ENCODE results near the gene PPP2CA. TPM values are rescaled to one million over a fixed set of nuclear protein-coding genes. Genes with fewer than 3 reads are reported as not detected.

Gene PPP2CA
- total and polyA plus RNA-seq, 2 of the 4 experiments (the other 2 are of a cell fraction), result 70.6 to 73.6 TPM

GRCh38 chr5:134177369-134178095 is 48.3 kb downstream of the PPP2CA start:
- intact Hi-C loops (cut with micrococcal nuclease) (loop anchor here (2.0 kb wide), 1 partner anchor 47 kb away; no protein-coding TSS in a partner anchor), dilution Hi-C loops (cut with HindIII; ENCODE audit: low sequenced_read_pairs, unreplicated experiment) (no loop called here), in situ Hi-C loops (cut with MboI; ENCODE audit: low sequenced_read_pairs) (no loop called here)
- no peak for ATAC-seq (ENCODE audit: low read depth)
- H3K4me1 ChIP-seq (ENCODE audit: control insufficient read depth, insufficient read depth, low read length), result no peaks in the 10 kb centered on the region; the same call in 1 of the 2 replicates
- H2BK5ac ChIP-seq (ENCODE audit: low read depth, low read length, poor library complexity, severe bottlenecking), result peak overlapping the region; percentile 90
- H2AFZ ChIP-seq (replicated peaks; ENCODE audit: low read length, poor library complexity), result peak overlapping the region; percentile 98
- peak overlapping the region; percentile 60 for H2BK120ac ChIP-seq (ENCODE audit: low read depth, low read length)
- peaks cover 12 to 27% of the 10 kb centered on the region in 2 experiments for H3K79me1 ChIP-seq (ENCODE audit: low read depth in 1 of 2, low read length in 2 of 2)
- H4K8ac ChIP-seq (ENCODE audit: low read depth in 2 of 2, low read length in 2 of 2), result peak overlapping the region; percentile 95 to 100
- peak overlapping the region; percentile 98 for H2AK9ac ChIP-seq (replicated peaks; ENCODE audit: low read depth, low read length, poor library complexity)
- H2AK5ac ChIP-seq (ENCODE audit: low read depth, low read length), result peak overlapping the region; percentile 97
- H3K23ac ChIP-seq (ENCODE audit: low read depth, low read length), result peak overlapping the region; percentile 99
- no peak for DNase-seq
- peak overlapping the region; percentile 97 for H3K9ac ChIP-seq (ENCODE audit: low read depth, low read length)
- WGBS, 2 experiments (ENCODE audit: extremely low coverage in 2 of 2, insufficient read length in 1 of 2), result no CpG with 5 or more reads among the region's 29 CpGs
- TF ChIP-seq MAZ (IDR thresholded peaks at IDR 0.05; ENCODE audit: borderline replicate concordance, low read depth, low read length) (peak; percentile 91; the same call in 1 of the 2 replicates), USF2 (IDR thresholded peaks at IDR 0.05; ENCODE audit: low read depth, low read length) (no peak), NFE2L2 (IDR thresholded peaks at IDR 0.05; ENCODE audit: low read depth, low read length) (no peak), MXI1 (IDR thresholded peaks at IDR 0.05; ENCODE audit: borderline replicate concordance, low read depth, low read length) (no peak; the same call in 1 of the 2 replicates), ELK1 (IDR thresholded peaks at IDR 0.05; ENCODE audit: borderline replicate concordance, low read depth, low read length) (no peak), RCOR1 (IDR thresholded peaks at IDR 0.05; ENCODE audit: insufficient replicate concordance, low read length) (no peak), FOS (IDR thresholded peaks at IDR 0.05; ENCODE audit: low read depth, low read length) (no peak), CEBPB (IDR thresholded peaks at IDR 0.05; ENCODE audit: low read depth, low read length) (no peak)
- peak overlapping the region; percentile 99 for H3K4me2 ChIP-seq (ENCODE audit: low read depth, low read length)
- peak overlapping the region; percentile 99 for H3K4ac ChIP-seq (ENCODE audit: low read depth, low read length)
- peak overlapping the region; percentile 99 for H4K5ac ChIP-seq (ENCODE audit: low read depth, low read length)
- H3K9me1 ChIP-seq (ENCODE audit: insufficient read depth, low read length), result peaks cover 6% of the 10 kb centered on the region; the same call in 1 of the 2 replicates
- peak overlapping the region; percentile 92 for H3K4me3 ChIP-seq (ENCODE audit: insufficient read depth, low read depth, low read length)
- BruUV-seq (replicated peaks), result no TSS peak
- POLR2A ChIA-PET (ENCODE audit: unreplicated experiment), result interaction anchor here (0.6 kb wide), 1 partner anchor 34 kb away, joined by 6 read pairs; no protein-coding TSS in a partner anchor
- H3K36me3 ChIP-seq (ENCODE audit: control insufficient read depth, insufficient read depth, low read length), result peaks cover 7% of the 10 kb centered on the region; the same call in 1 of the 2 replicates
- H2BK20ac ChIP-seq (ENCODE audit: low read depth, low read length), result 0 out of 2 replicates have a peak overlapping the region, but pooled peaks have one; percentile 46
- CTCF ChIA-PET, result interaction anchor here (1.0 to 1.1 kb wide), 3 partner anchors 24 to 112 kb away, joined by 3 read pairs; partner anchors contain the start of gene PPP2CA
- H3K18ac ChIP-seq (ENCODE audit: low read depth, low read length), result peak overlapping the region; percentile 81
- H4K20me1 ChIP-seq (ENCODE audit: insufficient read depth, low read length), result peaks cover 39% of the 10 kb centered on the region
- 0 out of 3 replicates have a peak overlapping the region, but pooled peaks have one; percentile 8 for H2BK15ac ChIP-seq (ENCODE audit: low read depth, low read length)
- H4K91ac ChIP-seq (ENCODE audit: insufficient read depth, low read depth, low read length), result peak overlapping the region; percentile 97
- peak overlapping the region; percentile 93 for H3K27ac ChIP-seq (ENCODE audit: insufficient read depth, low read length)
- H3K27me3 ChIP-seq (ENCODE audit: control insufficient read depth, insufficient read depth, low read length), result no peaks in the 10 kb centered on the region
- peak overlapping the region; percentile 99 for H3K14ac ChIP-seq (replicated peaks; ENCODE audit: low read depth, low read length)
- H3K56ac ChIP-seq (ENCODE audit: extremely low read depth, insufficient read depth, low read length), result peak overlapping the region; percentile 86
- no peaks in the 10 kb centered on the region for H3K9me3 ChIP-seq (ENCODE audit: control insufficient read depth, insufficient read depth, low read length)

Measured in IMR-90 (cell line).